ENCODE data around the gene FKRP. TPM values are rescaled to one million over a fixed set of nuclear protein-coding genes. Genes with fewer than 3 reads are reported as not detected.

Gene FKRP
- total and polyA plus RNA-seq, 9 donors = 10.7 to 24.4 (median 18.7) TPM

DNA sequence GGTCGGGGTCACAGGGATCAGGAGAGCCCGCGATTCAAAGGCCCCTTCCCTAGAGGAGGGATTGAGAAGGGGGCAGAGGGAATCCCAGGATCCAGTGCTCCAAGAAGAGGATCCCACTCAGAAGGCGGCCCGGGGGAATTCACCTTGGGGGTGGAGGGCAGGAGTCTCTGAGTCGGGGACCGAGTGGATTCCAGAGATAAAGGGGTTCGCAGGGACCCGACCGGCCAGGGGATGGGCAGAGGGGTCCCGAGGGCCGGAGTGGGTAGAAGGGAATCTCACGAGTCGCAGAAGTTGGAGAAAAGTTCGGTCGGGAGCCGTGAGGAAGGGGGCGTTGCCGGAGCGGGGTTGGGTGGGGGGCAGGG, 29.2 kb upstream of the FKRP start:
- TF ChIP-seq EP300 (IDR thresholded peaks at IDR 0.05) (no peak), CTCF (IDR thresholded peaks at IDR 0.05) (no peak), POLR2A (IDR thresholded peaks at IDR 0.05) (no peak)
- no peaks in the 10 kb centered on the region for H3K9me3 ChIP-seq
- 0 to 1% (median 1%) methylated on average over 20 of the region's 20 CpGs for WGBS, 3 donors
- peak overlapping the region; percentile 53 for H3K4me3 ChIP-seq
- no peaks in the 10 kb centered on the region for H3K27me3 ChIP-seq
- H3K27ac ChIP-seq = peak overlapping the region; percentile 95
- intact Hi-C loops (cut with DNase I) = no loop called here
- peaks cover 5% of the 10 kb centered on the region for H3K4me1 ChIP-seq (ENCODE audit: insufficient read depth)
- no peak for DNase-seq
- no peaks in the 10 kb centered on the region for H3K36me3 ChIP-seq

GRCh38 chr19:46717034-46717715, 28.7 kb upstream of the FKRP start, which contains the start of gene PRKD2:
TSS of gene PRKD2 (minus strand) at chr19:46717114. CDS start at chr19:46716370, 744 bp downstream.
- H3K4me1 ChIP-seq (ENCODE audit: insufficient read depth) = peaks cover 5% of the 10 kb centered on the region
- H3K4me3 ChIP-seq = peak within 1 kb of the TSS; percentile 53
- H3K36me3 ChIP-seq = no peaks in the 10 kb centered on the region
- DNase-seq = peak; percentile 92 to 96 (median 95)
- H3K27ac ChIP-seq = peak within 1 kb of the TSS; percentile 95
- intact Hi-C loops (cut with DNase I) = no loop called here
- WGBS, 3 donors = 1 to 3% (median 1%) methylated on average over 38 to 52 of the region's 52 CpGs
- no peaks in the 10 kb centered on the region for H3K27me3 ChIP-seq
- H3K9me3 ChIP-seq = no peaks in the 10 kb centered on the region
- TF ChIP-seq POLR2A (IDR thresholded peaks at IDR 0.05) (peak; percentile 53), EP300 (IDR thresholded peaks at IDR 0.05) (no peak), CTCF (IDR thresholded peaks at IDR 0.05) (no peak)

GRCh38 chr19:46717716-46718143, 28.1 kb upstream of the FKRP start:
- WGBS, 3 donors = 22 to 30% (median 26%) methylated on average over 9 of the region's 9 CpGs
- no peak for TF ChIP-seq POLR2A (IDR thresholded peaks at IDR 0.05)
- TF ChIP-seq CTCF (IDR thresholded peaks at IDR 0.05) = no peak
- TF ChIP-seq EP300 (IDR thresholded peaks at IDR 0.05) = no peak
- Histone ChIP-seq H3K27ac (peak overlapping the region; percentile 95), H3K27me3 (no peaks in the 10 kb centered on the region), H3K36me3 (no peaks in the 10 kb centered on the region), H3K9me3 (no peaks in the 10 kb centered on the region), H3K4me3 (peak overlapping the region; percentile 53), H3K4me1 (ENCODE audit: insufficient read depth) (peaks cover 5% of the 10 kb centered on the region)
- no peak for DNase-seq
- intact Hi-C loops (cut with DNase I) = no loop called here

DNA sequence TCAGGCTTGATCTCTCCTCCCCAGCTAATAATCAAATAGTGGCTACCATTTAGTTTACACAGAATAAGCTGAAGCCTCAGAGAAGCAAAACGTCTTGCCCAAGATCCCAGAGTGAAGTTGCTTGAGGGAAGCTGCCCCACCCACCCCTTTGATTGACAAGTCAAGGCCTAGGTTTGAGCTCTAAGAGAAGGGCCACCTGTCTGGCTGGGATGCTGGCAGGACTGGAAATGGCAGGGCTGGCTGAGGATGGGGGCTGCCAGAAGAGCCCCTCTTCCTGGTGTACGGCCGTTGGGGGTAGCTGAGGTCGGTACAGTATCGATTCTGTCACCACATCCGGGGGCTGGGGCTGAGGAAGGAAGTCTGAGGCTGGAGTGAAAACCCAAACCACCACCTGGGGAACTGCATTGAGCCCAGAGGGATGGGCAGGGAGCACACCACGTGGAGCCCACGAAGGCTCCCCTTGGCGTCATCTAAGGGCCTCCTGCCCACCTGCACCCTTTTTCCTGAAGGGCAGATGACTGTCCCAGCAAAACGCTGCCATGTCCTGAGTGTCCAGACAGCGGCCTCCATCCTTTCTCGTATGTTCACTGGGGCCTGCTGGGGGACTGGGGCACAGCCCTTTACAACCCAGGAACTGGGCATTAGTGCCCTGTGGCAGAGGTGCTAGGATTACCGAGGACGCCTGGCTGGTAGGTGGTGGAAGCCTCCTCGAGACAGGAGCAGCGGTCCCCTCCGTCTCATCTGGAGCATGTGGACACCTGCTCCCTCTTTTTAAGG, 27.5 kb upstream of the FKRP start:
- intact Hi-C loops (cut with DNase I) = no loop called here
- Histone ChIP-seq H3K27me3 (no peaks in the 10 kb centered on the region), H3K4me3 (no peak overlapping the region), H3K4me1 (ENCODE audit: insufficient read depth) (peaks cover 5% of the 10 kb centered on the region), H3K27ac (peak overlapping the region; percentile 95), H3K9me3 (no peaks in the 10 kb centered on the region), H3K36me3 (no peaks in the 10 kb centered on the region)
- 50 to 58% (median 54%) methylated on average over 17 of the region's 17 CpGs for WGBS, 3 donors
- TF ChIP-seq EP300 (IDR thresholded peaks at IDR 0.05) (no peak), POLR2A (IDR thresholded peaks at IDR 0.05) (no peak), CTCF (IDR thresholded peaks at IDR 0.05) (no peak)
- DNase-seq = no peak

All from ovary (tissue), 9 donors.